SK-N-MC (cell line): ENCODE measurements around the gene IMMP2L.

Experiments used
- EZH2 ChIP-seq: fragments of 200-600 bp; sonication (generic); IDR thresholded peaks from one replicate; pipeline ENCODE4 v1.6.1; 2017; ENCODE audit warnings: antibody characterized with exemption
- FOXP2 ChIP-seq: optimal IDR thresholded peaks from 2 replicates; pipeline ENCODE3; 2011; ENCODE audit warnings: mild to moderate bottlenecking, moderate library complexity; ENCODE audit not compliant: insufficient read depth; ENCODE audit errors: extremely low read length, control extremely low read depth
- POLR2AphosphoS5 ChIP-seq: IDR thresholded peaks from 2 replicates; pipeline ENCODE4 v1.6.1; 2012; ENCODE audit warnings: mild to moderate bottlenecking, low read depth, low read length, borderline replicate concordance

DNA sequence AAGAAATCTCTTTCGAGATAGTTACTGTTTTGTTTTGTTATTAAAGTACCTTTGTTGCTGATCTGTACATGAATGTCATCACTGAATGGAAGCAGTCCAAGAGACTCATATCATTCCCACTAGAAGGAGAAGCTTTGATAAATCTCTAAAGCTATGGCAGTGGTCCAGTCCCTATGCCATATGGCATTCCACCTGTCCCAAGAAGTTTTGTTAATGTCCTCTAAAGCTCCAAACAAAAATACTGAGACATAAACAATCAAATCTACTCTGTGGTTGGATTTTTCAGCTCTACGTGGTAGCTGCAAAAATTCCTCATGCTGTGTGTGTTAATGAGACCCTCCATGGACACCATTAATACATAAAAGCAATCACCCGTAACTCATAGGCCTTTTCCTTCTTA, 377.3 kb downstream of the IMMP2L start:
- TF ChIP-seq POLR2AphosphoS5: no peak
- no peak for TF ChIP-seq EZH2
- no peak for TF ChIP-seq FOXP2
